GM23338 (cell line): ENCODE measurements around the gene CD99L2. TPM values are rescaled to one million over a fixed set of nuclear protein-coding genes. Genes with fewer than 3 reads are reported as not detected.

ENCODE experiments used
- ATAC-seq: fragments of 200-7000 bp; cut with Tn5 transposase; 3 replicates; pipeline ENCODE4 v1.9.1; 2020
- DNase-seq: peaks from one replicate; pipeline ENCODE4 v3.0.0-alpha.2; 2015; ENCODE audit warnings: low spot score
- H2AFZ ChIP-seq: fragments of 200-600 bp; sonication (generic); 2 replicates; pipeline ENCODE4 v1.8.0; 2016; ENCODE audit warnings: antibody characterized with exemption, mild to moderate bottlenecking, moderate library complexity
- H3F3A ChIP-seq: fragments of 200-600 bp; sonication (generic); replicated peaks from 2 replicates; pipeline ENCODE4 v1.8.0; 2017; ENCODE audit warnings: antibody characterized with exemption, mixed run types, low read depth
- H3K27ac ChIP-seq: fragments of 200-600 bp; sonication (generic); 2 replicates; pipeline ENCODE4 v1.6.1; 2016; ENCODE audit warnings: low read depth
- H3K27me3 ChIP-seq: fragments of 200-600 bp; sonication (generic); 2 replicates; pipeline ENCODE4 v1.8.0; 2016; ENCODE audit warnings: mild to moderate bottlenecking, mixed run types, moderate library complexity; ENCODE audit not compliant: insufficient read depth
- H3K36me3 ChIP-seq: fragments of 200-600 bp; sonication (generic); 2 replicates; pipeline ENCODE4 v1.8.0; 2016; ENCODE audit warnings: mild to moderate bottlenecking; ENCODE audit not compliant: insufficient read depth
- H3K4me1 ChIP-seq: fragments of 200-600 bp; sonication (generic); 2 replicates; pipeline ENCODE4 v1.8.0; 2016; ENCODE audit warnings: mild to moderate bottlenecking, moderate library complexity; ENCODE audit not compliant: insufficient read depth
- H3K4me2 ChIP-seq: fragments of 200-600 bp; sonication (generic); 2 replicates; pipeline ENCODE4 v1.7.1; 2017; ENCODE audit warnings: mixed run types
- H3K4me3 ChIP-seq: fragments of 200-600 bp; sonication (generic); 2 replicates; pipeline ENCODE4 v1.6.1; 2016; ENCODE audit warnings: mixed run types
- H3K79me2 ChIP-seq: fragments of 200-600 bp; sonication (generic); replicated peaks from 2 replicates; pipeline ENCODE4 v1.8.0; 2017; ENCODE audit warnings: mild to moderate bottlenecking; ENCODE audit not compliant: insufficient read depth
- H3K9me2 ChIP-seq: fragments of 200-600 bp; sonication (generic); 2 replicates; pipeline ENCODE4 v1.8.0; 2017; ENCODE audit not compliant: insufficient read depth
- H4K20me1 ChIP-seq: fragments of 200-600 bp; sonication (generic); replicated peaks from 2 replicates; pipeline ENCODE4 v1.8.0; 2017; ENCODE audit warnings: mild to moderate bottlenecking; ENCODE audit not compliant: insufficient read depth
- H3K27ac Mint-ChIP-seq: 2 replicates; pipeline ENCODE4 v1.8.0; 2020; ENCODE audit warnings: inconsistent platforms, mild to moderate bottlenecking, moderate library complexity, mixed read lengths
- H3K27me3 Mint-ChIP-seq: 3 replicates; pipeline ENCODE4 v1.8.0; 2022; ENCODE audit warnings: low read depth, mild to moderate bottlenecking, moderate library complexity, mixed read lengths, inconsistent platforms; ENCODE audit not compliant: insufficient read depth, poor library complexity
- H3K36me3 Mint-ChIP-seq: 3 replicates; pipeline ENCODE4 v1.8.0; 2021; ENCODE audit warnings: low read depth, mild to moderate bottlenecking, inconsistent platforms, moderate library complexity, mixed read lengths
- H3K4me1 Mint-ChIP-seq: 3 replicates; pipeline ENCODE4 v1.8.0; 2020; ENCODE audit warnings: mild to moderate bottlenecking, inconsistent platforms, mixed read lengths
- H3K4me3 Mint-ChIP-seq: 3 replicates; pipeline ENCODE4 v1.8.0; 2021; ENCODE audit warnings: moderate library complexity, mild to moderate bottlenecking, inconsistent platforms, mixed read lengths
- H3K9me3 Mint-ChIP-seq: 3 replicates; pipeline ENCODE4 v1.8.0; 2020; ENCODE audit warnings: moderate library complexity, mild to moderate bottlenecking, inconsistent platforms, mixed read lengths
- CREB1 ChIP-seq: fragments of 250-450 bp; sonication (Bioruptor Pico); IDR thresholded peaks from 2 replicates; pipeline ENCODE4 v1.5.0; 2020; ENCODE audit warnings: low read depth, mild to moderate bottlenecking, moderate library complexity
- EZH2 ChIP-seq: fragments of 200-600 bp; sonication (generic); IDR thresholded peaks from one replicate; pipeline ENCODE4 v1.8.0; 2017; ENCODE audit warnings: antibody characterized with exemption, mild to moderate bottlenecking, low read depth; ENCODE audit not compliant: unreplicated experiment
- JUNB ChIP-seq: IDR thresholded peaks from one replicate; pipeline ENCODE4 v1.6.1; 2016; ENCODE audit warnings: antibody characterized with exemption; ENCODE audit not compliant: unreplicated experiment
- NANOG ChIP-seq: IDR thresholded peaks from 2 replicates; pipeline ENCODE4 v1.6.1; 2016; ENCODE audit warnings: antibody characterized with exemption, borderline replicate concordance
- POLR2AphosphoS5 ChIP-seq: IDR thresholded peaks from 2 replicates; pipeline ENCODE4 v1.6.1; 2016; ENCODE audit warnings: antibody characterized with exemption, low read depth
- polyA plus RNA-seq: library from polyadenylated mRNA; unstranded; fragments of >200 nt; fragmentation: Nextera tagmentation; extraction: Ambion mirVana; gene quantifications from 2 replicates; pipeline ENCODE4 v1.2.1, GENCODE V29; 2016
- total RNA-seq: library from RNA; depleted of rRNA; stranded (reverse); fragments of >200 nt; shearing (Covaris generic); gene quantifications from 2 replicates; pipeline ENCODE4 v1.2.3, GENCODE V29; 2014
- TF ChIP-seq, protein P1 (sequence below): fragments of 250-450 bp; sonication (Bioruptor Pico); IDR thresholded peaks from 2 replicates; pipeline ENCODE4 v1.5.0; 2020; ENCODE audit warnings: mild to moderate bottlenecking, moderate library complexity
- TF ChIP-seq, protein P2 (sequence below), 2 experiments: fragments of 200-600 bp in 1 of 2; sonication (generic) in 1 of 2; conservative IDR thresholded peaks; 2 replicates each; pipeline versions ENCODE4 v1.5.1 to v1.6.1; 2016 to 2017; ENCODE audit warnings: antibody characterized with exemption in 2 of 2, low read depth in 2 of 2, mild to moderate bottlenecking in 2 of 2, moderate library complexity in 1 of 2

The CD99L2 gene
- total and polyA plus RNA-seq, 2 experiments from 2014 or later = 2.6 to 6.4 TPM

DNA sequence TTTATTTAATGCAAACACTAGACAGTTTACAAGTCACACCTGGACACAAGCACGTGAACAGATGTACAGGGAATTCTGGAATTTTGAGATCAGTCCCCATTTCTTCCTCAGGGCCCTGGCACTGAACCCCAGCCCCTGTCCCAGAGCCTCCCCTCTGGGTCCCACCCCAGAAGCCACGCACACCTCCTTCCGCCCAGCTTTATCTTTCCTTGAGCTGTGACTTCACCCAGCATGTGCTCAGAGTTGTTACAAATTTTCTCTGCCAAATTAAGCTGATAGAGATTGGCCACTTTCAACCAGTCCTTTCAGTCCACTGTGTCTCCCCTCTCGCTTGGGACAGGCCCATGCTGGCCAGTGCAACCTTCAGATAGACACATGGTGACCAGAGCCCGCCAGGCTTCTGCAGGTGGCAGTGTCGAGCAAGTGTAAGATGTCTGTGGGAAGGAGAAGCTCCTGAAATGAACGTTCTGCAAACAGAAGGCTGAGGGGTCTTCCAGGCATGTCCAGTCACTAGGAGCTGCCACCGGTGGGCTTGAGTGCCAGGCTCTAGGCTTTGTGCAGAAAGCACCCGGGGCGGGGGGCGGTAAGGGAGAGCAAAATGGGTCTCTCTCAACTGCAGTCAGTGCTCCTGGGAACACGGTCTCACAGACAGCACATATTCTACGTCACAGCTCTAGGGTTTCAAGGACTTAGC lies 132.0 kb downstream of the CD99L2 start:
- H3K9me3 Mint-ChIP-seq = no peaks in the 10 kb centered on the region; the same call in 2 of the 3 replicates
- Histone ChIP-seq H3K4me3 (no peak overlapping the region), H3K4me1 (peaks cover 2% of the 10 kb centered on the region; the same call in 1 of the 2 replicates), H2AFZ (no peak overlapping the region), H3K36me3 (no peaks in the 10 kb centered on the region), H4K20me1 (no peaks in the 10 kb centered on the region), H3K9me2 (no peaks in the 10 kb centered on the region), H3F3A (no peaks in the 10 kb centered on the region), H3K79me2 (no peaks in the 10 kb centered on the region), H3K27ac (no peak overlapping the region), H3K4me2 (no peak overlapping the region), H3K27me3 (no peaks in the 10 kb centered on the region)
- no peak overlapping the region for H3K4me3 Mint-ChIP-seq
- H3K27me3 Mint-ChIP-seq = peaks cover 3% of the 10 kb centered on the region
- ATAC-seq (peak; percentile 54), DNase-seq (peak; percentile 28)
- H3K4me1 Mint-ChIP-seq = peaks cover 14% of the 10 kb centered on the region
- H3K36me3 Mint-ChIP-seq = no peaks in the 10 kb centered on the region; the same call in 2 of the 3 replicates
- H3K27ac Mint-ChIP-seq = peak overlapping the region; percentile 61; the same call in 1 of the 2 replicates
- no peak for TF ChIP-seq CREB1 (CRISPR knock-in tag)
- TF ChIP-seq, protein P1, sequence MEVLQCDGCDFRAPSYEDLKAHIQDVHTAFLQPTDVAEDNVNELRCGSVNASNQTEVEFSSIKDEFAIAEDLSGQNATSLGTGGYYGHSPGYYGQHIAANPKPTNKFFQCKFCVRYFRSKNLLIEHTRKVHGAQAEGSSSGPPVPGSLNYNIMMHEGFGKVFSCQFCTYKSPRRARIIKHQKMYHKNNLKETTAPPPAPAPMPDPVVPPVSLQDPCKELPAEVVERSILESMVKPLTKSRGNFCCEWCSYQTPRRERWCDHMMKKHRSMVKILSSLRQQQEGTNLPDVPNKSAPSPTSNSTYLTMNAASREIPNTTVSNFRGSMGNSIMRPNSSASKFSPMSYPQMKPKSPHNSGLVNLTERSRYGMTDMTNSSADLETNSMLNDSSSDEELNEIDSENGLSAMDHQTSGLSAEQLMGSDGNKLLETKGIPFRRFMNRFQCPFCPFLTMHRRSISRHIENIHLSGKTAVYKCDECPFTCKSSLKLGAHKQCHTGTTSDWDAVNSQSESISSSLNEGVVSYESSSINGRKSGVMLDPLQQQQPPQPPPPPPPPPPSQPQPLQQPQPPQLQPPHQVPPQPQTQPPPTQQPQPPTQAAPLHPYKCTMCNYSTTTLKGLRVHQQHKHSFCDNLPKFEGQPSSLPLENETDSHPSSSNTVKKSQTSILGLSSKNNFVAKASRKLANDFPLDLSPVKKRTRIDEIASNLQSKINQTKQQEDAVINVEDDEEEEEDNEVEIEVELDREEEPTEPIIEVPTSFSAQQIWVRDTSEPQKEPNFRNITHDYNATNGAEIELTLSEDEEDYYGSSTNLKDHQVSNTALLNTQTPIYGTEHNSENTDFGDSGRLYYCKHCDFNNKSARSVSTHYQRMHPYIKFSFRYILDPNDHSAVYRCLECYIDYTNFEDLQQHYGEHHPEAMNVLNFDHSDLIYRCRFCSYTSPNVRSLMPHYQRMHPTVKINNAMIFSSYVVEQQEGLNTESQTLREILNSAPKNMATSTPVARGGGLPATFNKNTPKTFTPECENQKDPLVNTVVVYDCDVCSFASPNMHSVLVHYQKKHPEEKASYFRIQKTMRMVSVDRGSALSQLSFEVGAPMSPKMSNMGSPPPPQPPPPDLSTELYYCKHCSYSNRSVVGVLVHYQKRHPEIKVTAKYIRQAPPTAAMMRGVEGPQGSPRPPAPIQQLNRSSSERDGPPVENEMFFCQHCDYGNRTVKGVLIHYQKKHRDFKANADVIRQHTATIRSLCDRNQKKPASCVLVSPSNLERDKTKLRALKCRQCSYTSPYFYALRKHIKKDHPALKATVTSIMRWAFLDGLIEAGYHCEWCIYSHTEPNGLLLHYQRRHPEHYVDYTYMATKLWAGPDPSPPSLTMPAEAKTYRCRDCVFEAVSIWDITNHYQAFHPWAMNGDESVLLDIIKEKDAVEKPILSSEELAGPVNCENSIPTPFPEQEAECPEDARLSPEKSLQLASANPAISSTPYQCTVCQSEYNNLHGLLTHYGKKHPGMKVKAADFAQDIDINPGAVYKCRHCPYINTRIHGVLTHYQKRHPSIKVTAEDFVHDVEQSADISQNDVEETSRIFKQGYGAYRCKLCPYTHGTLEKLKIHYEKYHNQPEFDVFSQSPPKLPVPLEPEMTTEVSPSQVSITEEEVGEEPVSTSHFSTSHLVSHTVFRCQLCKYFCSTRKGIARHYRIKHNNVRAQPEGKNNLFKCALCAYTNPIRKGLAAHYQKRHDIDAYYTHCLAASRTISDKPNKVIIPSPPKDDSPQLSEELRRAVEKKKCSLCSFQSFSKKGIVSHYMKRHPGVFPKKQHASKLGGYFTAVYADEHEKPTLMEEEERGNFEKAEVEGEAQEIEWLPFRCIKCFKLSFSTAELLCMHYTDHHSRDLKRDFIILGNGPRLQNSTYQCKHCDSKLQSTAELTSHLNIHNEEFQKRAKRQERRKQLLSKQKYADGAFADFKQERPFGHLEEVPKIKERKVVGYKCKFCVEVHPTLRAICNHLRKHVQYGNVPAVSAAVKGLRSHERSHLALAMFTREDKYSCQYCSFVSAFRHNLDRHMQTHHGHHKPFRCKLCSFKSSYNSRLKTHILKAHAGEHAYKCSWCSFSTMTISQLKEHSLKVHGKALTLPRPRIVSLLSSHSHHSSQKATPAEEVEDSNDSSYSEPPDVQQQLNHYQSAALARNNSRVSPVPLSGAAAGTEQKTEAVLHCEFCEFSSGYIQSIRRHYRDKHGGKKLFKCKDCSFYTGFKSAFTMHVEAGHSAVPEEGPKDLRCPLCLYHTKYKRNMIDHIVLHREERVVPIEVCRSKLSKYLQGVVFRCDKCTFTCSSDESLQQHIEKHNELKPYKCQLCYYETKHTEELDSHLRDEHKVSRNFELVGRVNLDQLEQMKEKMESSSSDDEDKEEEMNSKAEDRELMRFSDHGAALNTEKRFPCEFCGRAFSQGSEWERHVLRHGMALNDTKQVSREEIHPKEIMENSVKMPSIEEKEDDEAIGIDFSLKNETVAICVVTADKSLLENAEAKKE (CRISPR knock-in tag) = no peak
- TF ChIP-seq NANOG = no peak
- no peak for TF ChIP-seq JUNB
- TF ChIP-seq, protein P2, sequence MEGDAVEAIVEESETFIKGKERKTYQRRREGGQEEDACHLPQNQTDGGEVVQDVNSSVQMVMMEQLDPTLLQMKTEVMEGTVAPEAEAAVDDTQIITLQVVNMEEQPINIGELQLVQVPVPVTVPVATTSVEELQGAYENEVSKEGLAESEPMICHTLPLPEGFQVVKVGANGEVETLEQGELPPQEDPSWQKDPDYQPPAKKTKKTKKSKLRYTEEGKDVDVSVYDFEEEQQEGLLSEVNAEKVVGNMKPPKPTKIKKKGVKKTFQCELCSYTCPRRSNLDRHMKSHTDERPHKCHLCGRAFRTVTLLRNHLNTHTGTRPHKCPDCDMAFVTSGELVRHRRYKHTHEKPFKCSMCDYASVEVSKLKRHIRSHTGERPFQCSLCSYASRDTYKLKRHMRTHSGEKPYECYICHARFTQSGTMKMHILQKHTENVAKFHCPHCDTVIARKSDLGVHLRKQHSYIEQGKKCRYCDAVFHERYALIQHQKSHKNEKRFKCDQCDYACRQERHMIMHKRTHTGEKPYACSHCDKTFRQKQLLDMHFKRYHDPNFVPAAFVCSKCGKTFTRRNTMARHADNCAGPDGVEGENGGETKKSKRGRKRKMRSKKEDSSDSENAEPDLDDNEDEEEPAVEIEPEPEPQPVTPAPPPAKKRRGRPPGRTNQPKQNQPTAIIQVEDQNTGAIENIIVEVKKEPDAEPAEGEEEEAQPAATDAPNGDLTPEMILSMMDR (conservative IDR thresholded peaks at IDR 0.05; ENCODE audit: low read depth in 2 of 2) = peak; percentile 33 to 55; a peak in 3 of 4 replicates
- no peak for TF ChIP-seq EZH2
- TF ChIP-seq POLR2AphosphoS5 = no peak
